H1 (cell line): ENCODE measurements around the gene ATP6V0A1. TPM values are rescaled to one million over a fixed set of nuclear protein-coding genes. Genes with fewer than 3 reads are reported as not detected.

Source experiments
- BCL11A ChIP-seq, 2 experiments: IDR thresholded peaks; one replicate each; pipeline ENCODE4 v1.6.1; 2011; ENCODE audit warnings: low read depth in 2 of 2, low read length in 2 of 2, mild to moderate bottlenecking in 2 of 2
- CHD2 ChIP-seq: IDR thresholded peaks from 2 replicates; pipeline ENCODE4 v1.6.1; 2012; ENCODE audit warnings: low read length, improper control_type of control experiment
- KDM4A ChIP-seq: IDR thresholded peaks from one replicate; pipeline ENCODE4 v1.7.1; 2012; ENCODE audit warnings: low read depth, mild to moderate bottlenecking, moderate library complexity, low read length, inconsistent platforms; ENCODE audit not compliant: severe bottlenecking
- MAFK ChIP-seq: IDR thresholded peaks from 2 replicates; pipeline ENCODE4 v1.6.1; 2012; ENCODE audit warnings: low read depth, mild to moderate bottlenecking, improper control_type of control experiment, low read length
- YY1 ChIP-seq: IDR thresholded peaks from 2 replicates; pipeline ENCODE4 v1.6.1; 2011; ENCODE audit warnings: low read depth, mild to moderate bottlenecking, low read length
- ZNF274 ChIP-seq: IDR thresholded peaks from 2 replicates; pipeline ENCODE4 v1.7.0; 2012; ENCODE audit warnings: low read length, borderline replicate concordance; ENCODE audit errors: extremely low read depth
- polyA plus RNA-seq, 7 experiments: library from polyadenylated mRNA; depleted of rRNA in 3 of 7; stranded (reverse) in 5 of 7; unstranded in 2 of 7; fragments of >200 nt in 5 of 7; fragments of 200-250 nt in 2 of 7; gene quantifications; 1 replicate in 5 of 7; 2 replicates in 1 of 7; 4 replicates in 1 of 7; pipeline versions ENCODE4 v1.2.1 to v1.2.3, GENCODE V29; 2011 to 2013; ENCODE audit warnings: missing spikeins in 2 of 7, mixed read lengths in 2 of 7
- total RNA-seq: library from RNA; stranded (reverse); fragmentation: NEBNext Ultra II Directional; extraction: Animal tissue kit (Norgen Biotek cat#: 25700); gene quantifications from 2 replicates; pipeline ENCODE4 v1.2.1, GENCODE V29; 2021

ATP6V0A1 gene
- total and polyA plus RNA-seq, 2 of the 8 experiments (the other 6 are each of a cell fraction or from before 2014, with no cell fraction given): 55.3 to 63.4 TPM

DNA sequence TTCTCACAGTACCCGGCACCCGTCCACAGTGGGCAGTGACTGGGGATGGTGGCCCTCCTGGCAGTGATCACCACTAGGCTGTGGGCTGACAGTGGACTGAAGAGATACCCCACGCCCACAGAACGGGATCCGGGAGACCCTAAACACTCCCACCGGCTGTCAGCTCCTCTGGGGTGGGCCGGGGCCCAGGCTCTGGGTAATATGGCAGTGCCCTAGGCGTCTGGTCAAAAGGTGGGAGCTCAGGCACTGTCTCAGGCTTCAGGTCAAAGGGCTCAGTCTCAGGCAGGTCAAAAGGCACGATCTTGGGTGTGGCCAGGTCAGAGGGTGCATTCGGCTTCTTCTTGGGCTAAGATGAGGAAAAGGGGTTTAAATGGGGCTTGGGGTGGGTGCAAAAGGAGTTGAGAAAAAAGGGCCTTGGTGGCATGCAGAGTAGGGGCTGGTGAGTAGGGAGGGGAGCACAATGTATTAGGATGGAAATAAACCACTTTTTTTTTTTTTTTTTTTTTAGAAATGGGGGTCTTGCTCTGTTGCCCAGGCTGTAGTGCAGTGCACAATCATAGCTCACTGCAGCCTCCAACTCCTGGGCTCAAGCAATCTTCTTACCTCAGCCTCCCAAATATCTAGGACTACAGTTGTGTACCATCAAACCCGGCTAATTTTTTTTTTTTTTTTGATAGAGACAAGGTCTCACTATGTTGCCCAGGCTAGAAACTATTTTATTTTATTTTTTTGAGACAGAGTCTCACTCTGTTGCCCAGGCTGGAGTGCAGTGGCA lies 46.6 kb upstream of the ATP6V0A1 start (continued):
- TF ChIP-seq MAFK: no peak
- no peak for TF ChIP-seq ZNF274
- TF ChIP-seq CHD2: no peak
- TF ChIP-seq YY1: no peak
- no peak for TF ChIP-seq BCL11A (IDR thresholded peaks at IDR 0.05; ENCODE audit: low read depth in 2 of 2, low read length in 2 of 2)
- TF ChIP-seq KDM4A: no peak
